ENCODE measurements around the gene RGL3. TPM values are rescaled to one million over a fixed set of nuclear protein-coding genes. Genes with fewer than 3 reads are reported as not detected.
A peak's percentile ranks its signal among the peaks of the same experiment; 100 is the strongest.
"Not testable (repeated sequence)": the region's sequence is repeated elsewhere in the genome, so short reads cannot be mapped to it uniquely, and the experiment has no call there.

The RGL3 gene
- total RNA-seq, 1 donor from 2014 or later, result 0.72 TPM

DNA sequence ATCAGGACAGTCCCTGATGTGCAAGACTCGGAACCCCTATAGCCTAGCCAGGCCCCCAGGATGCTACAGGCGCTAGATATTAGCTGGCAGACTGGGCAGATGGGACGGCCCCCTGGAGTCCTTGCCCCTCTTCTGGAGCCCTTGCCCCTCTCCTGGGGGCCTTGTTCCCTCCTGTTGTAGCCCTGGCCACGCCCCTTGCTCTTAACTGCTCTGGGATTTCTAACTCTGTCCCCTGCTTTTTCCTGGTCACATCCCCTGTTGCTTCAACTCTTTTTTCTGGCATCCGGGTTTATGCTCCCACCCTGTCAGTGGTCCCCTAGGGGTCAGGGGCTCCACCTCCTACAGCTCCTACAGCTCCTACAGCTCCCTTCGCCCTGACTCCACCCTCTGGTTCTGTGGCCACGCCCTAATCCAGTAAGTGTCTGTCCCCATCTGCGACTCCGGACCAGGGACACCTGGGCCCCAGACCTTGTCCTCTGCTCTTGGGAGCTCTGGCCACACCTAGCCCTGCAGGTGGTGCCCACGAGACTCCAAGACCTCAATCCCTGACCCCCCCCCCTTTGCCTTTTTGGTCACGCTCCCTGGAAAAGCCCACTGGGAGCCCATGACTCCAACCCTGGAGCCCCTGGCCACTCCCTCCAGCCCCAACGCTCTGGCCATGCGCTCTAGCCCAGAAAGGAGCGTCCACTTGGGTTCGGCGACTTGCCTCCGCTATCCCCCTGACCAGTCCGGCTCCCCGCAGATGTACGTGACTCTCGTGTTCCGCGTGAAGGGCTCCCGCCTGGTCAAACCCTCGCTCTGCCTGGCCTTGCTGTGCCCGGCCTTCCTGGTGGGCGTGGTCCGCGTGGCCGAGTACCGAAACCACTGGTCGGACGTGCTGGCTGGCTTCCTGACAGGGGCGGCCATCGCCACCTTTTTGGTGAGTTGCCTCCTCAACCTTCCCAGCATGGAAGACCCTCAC is 57.1 kb downstream of the RGL3 start:
- DNase-seq (ENCODE audit: low read depth), result no peak

DNA sequence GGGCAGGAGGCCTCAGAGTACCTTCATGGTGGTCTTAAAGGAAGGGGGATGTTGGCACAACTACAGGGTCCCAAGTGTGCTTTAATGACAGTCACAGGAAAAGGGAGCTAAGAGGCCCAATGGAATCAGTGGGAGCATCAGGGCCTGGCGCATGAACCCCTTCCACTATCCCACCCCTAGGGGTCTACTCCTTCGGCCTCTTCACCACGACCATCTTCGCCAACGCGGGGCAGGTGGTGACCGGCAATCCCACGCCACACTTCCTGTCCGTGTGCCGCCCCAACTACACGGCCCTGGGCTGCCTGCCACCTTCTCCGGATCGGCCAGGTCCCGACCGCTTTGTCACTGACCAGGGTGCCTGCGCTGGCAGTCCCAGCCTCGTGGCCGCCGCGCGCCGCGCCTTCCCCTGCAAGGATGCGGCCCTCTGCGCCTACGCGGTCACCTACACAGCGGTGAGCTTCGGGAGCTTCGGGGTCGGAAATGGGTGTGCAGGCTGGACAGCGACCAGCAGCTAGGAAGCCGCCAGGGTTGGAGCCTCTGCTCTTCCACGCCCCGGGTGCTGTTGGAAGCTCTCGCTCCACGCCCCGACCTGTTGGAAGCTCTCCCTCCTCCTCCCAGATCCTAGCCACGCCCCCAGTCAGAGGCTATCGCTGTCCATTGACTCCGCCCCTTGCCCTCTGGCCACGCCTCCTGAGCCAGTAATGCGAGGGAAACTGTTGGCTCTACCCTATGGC is 57.9 kb downstream of the RGL3 start:
- DNase-seq (ENCODE audit: low read depth), result no peak

DNA sequence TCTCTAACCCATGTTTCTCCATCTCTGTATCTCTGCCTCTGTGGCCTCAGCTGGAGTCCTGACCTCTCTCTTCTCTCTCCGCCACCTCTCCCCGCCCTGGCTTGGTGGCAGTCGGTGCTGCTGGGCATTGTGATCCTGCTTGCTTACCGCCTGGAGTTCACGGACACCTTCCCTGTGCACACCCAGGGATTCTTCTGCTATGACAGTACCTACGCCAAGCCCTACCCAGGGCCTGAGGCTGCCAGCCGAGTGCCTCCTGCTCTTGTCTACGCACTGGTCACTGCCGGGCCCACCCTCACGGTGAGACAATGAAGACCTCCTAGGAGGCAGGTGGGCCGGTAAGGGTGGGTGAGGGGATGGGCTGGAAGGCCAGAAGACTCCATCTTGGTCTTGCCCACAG is 59.7 kb downstream of the RGL3 start:
- no peak for DNase-seq (ENCODE audit: low read depth)

DNA sequence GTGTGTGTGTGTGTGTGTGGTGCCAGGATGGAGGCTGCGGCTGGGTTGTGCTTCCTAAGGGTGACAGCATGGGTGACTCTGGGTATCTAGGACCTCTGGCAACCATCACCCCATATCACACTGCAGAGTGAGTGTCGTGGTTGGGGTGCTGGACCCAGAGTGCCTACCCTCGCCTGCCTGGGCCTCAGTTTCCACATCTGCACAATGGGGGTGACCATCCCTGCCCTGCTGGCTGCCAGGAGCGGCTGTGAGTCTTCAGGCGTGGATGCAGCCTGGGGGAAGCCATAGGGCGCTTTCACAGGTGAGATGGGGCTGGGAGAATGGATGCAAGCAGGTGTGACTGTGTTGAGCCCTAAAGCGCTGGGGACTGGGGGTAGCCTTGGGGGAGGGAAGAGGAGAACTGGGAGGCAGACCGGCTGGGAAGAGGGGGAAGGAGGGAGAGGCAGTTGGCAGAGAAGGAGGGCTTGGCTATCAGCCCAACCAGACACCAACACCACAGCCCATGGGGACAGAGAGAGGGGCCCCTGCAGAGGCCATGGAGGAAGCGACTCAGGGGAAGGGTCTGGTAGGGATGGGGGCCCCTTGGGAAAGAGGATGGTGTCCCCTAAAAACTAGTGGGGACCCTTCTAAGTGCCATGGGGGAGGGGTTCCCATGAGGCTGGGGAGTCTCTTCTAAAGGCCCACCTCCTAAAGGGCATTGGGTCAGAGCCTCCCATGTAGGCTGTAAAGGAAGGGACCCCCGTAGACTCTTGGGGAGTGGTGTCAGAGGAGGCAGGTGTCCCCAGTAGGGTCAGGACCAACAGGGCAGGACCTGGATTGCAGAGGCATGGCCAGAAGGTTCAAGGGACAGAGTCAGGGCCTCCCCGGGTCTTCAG is 62.2 kb downstream of the RGL3 start:
- DNase-seq (ENCODE audit: low read depth), result no peak

DNA sequence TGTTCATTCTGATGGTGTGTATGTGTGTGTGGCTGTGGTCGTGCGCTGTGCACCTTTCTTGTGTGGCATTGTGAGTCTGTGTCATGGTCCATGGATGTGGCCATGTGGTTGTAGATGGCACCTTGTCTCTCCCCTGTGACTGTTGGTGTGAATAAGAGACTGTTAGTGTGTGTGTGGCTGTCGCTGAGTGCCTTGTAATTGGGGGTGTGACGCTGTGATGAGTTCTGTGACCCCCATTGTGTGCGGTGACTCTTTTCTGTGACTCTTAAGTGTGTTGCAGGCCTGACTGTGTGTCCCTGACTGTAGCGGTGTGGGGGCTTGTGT is 63.1 kb downstream of the RGL3 start:
- no peak for DNase-seq (ENCODE audit: low read depth)

DNA sequence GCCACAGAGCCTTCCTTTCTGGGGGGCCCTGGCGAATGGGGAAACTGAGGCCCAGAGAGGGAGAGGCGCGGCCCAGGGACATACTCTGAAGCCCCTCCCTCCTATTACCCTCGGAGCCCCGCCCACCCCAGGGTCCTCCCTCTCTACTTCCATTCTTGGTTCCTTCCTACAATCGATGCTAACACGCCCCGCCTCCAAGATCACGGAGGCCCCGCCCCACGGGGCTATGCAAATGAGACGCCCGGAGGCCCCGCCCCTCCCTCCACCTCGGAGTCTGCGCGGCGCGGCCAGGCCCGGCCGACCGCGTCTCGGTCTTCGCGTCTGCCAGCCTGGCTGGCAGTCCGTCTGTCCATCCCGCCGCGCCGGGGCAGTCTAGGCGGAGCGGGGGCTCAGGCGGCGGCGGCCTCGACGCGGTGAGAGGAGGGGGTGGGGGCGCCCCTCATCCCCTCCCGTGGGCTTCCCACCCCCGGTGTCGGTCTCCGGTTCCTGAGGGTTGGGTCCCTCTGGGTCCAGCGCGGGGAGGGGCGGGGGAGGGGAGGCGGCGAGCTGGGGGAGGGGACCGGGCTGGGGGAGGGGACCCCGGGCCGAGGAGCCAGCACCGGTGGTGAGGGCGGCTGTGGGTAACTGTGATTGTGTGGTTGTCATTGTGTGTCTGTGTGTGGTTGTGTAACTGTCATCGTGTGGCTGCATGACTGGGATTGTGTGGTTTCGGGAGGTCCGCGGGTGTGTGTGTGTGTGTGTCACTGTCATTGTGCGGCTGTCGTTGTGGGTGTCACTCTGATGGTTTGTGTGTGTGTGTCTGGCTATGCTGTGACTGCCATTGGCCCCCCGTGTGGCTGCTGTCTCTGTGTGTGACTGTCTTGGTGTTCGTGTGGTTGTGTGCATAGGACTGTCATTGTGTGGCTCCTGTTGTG is 63.7 kb downstream of the RGL3 start, which contains the start of gene PLPPR2:
Gene PLPPR2, plus strand, starts transcription at position 273 of the 914 bp plus-strand sequence. CDS start 2,242 bp downstream, outside the sequence.
- peak; percentile 92 for DNase-seq (ENCODE audit: low read depth)

DNA sequence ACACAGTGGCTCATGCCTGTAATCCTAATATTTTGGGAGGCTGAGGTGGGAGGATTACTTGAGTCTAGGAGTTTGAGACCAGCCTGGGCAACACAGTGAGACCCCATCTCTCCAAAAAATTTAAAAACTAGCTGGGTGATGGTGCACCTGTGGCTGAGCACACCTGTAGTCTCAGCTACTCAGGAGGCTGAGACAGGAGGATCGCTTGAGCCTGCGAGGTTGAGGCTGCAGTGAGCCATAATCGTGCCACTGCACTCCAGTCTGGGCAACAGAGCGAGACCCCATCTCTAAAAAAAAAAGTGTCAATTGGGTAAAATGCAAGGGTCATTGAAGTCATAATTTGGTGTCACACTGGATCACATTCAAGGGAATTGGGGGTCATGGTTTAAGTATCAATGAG is 65.0 kb downstream of the RGL3 start:
- not testable (repeated sequence) for DNase-seq (ENCODE audit: low read depth)

DNA sequence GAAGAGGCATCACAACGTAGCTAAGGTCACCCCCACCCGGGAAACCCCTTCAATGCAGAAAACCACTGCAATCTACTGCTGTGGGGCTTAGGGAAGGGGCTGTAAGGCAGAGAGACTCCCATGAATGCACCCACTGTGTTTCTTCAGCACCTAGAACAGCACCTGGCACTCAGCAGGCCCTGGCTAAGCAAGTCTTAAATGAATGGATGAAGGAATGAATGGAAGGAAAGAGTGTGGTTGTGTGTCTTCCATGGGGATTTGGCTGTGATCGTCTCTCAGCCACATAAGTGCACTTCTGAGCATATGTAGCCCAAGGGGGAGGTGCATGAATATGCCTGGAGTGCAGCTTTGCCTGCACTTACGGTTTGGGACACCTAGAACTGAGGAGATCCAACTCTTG is 69.9 kb downstream of the RGL3 start:
- DNase-seq (ENCODE audit: low read depth), result no peak

DNA sequence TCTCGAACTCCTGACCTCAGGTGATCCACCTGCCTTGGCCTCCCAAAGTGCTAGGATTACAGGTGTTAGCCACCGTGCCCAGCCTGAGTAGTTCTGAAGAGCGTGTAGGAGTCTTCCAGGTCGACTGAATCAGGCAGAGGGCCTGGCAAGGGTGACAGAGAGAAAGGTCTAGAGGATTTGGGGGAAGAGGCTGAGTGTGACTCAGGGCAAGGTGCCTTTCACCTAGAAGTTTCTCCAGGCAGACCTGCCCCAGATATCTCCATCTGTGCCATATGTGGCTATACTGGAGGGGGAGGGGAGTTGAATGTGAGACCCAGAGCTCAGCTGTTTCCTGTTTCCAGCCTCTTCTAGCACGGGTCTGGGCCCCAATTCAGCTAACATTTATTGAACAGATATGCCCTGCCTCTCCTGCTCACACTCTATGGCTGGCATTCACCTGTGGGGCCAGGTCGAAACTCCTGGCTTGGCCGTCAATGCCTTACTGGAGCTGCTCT is 71.5 kb downstream of the RGL3 start:
- DNase-seq (ENCODE audit: low read depth), result no peak

DNA sequence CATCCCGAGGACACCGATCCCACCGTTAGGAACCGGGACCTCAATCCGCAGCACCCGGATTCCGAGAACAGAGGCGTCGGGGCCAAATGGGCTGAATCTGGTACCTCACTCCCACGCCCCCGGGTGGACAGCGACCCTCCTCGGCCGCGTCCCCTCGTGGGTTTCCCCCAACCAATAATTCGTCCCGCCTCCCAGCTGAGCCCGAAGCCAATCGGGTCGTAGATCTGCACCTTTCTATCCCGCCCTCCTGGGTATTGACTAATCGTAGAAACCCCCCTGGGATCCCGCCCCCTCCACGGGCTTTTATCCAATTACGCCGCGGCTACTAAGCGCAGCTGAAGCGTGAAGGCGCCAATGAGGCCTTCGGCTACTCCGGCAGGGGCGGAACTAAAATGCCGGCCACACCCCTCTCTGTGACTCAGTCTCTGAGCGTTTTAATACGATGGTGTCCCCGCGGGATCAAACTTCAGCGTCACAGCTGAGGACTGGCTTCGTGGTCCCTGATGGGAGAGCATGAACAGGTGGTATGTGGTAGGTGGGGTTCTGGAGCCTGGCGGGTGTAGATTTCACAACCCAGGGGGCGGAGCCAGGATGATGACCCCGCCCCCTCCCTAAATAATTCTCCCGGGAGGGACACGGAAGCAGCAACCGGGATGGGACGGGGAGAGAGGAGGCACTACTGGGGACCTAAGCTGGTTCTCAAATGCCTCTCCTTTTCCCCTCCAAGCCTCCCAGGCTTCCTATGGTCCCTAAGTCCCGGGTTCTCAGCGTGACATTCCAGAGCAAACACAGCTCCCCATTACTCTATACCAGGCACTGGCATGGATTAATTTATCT is 72.8 kb downstream of the RGL3 start, which contains the start of the genes CCDC159 and TMEM205:
Gene CCDC159, plus strand, starts transcription at position 416 of the 837 bp plus-strand sequence. Its CDS starts 88 bp downstream, at position 504.
Gene TMEM205, minus strand, starts transcription at position 165 of the 837 bp plus-strand sequence. CDS start 649 bp downstream, outside the sequence.
- peak; percentile 100 for DNase-seq (ENCODE audit: low read depth)

DNA sequence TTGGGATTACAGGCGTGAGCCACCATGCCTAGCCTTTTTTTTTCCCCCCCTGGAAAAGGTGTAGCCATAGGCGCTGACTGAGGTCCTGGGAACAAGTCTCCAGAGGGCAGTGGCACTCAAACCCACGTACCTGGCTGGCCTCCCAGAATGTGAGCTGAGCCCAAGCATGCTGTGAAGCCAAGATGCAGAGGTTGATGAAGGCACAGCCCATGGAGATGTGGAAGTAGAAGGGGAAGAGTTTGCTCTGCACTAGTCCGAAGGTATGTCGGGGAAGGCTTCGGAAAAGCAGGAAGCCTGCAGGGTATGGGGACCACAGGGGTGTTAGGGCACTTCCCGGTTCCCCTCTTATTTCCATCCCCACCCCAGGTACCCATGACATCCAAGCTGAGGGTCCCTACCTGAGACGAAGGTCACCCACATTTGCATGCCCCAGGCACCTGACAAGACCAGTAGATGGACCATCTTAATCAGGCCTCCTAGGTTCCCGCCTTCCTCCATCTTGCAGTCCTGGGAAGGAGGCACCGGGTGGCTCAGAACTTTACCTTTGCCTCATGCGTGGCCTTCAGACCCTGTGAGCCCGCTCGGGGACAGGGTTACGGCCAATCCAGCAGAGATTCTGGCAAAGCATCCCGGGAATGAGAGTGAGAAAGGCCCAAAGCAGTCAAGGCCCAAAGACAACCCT is 73.9 kb downstream of the RGL3 start:
- DNase-seq (ENCODE audit: low read depth), result peak; percentile 25

Other genes starting within 250 kb of the RGL3 start
- gene KANK2, start 221.8 kb downstream of the RGL3 start, total RNA-seq, result 317 and 438 TPM in 2 replicates
- gene ANGPTL8, start 179.7 kb downstream of the RGL3 start, total RNA-seq, result not detected in 2 replicates
- 10.1 and 12.7 TPM in 2 replicates for gene DOCK6, start 156.8 kb downstream of the RGL3 start, total RNA-seq
- gene TSPAN16, start 123.2 kb downstream of the RGL3 start, total RNA-seq, result not detected in 2 replicates
- 0.32 and 0.47 TPM in 2 replicates for gene RAB3D, start 79.7 kb downstream of the RGL3 start, total RNA-seq
- 256 and 374 TPM in 2 replicates for gene TMEM205, start 73.0 kb downstream of the RGL3 start, total RNA-seq
- gene CCDC159, start 72.8 kb downstream of the RGL3 start, total RNA-seq, result 3.5 and 4.4 TPM in 2 replicates
- 21.5 and 35.3 TPM in 2 replicates for gene PLPPR2, start 63.9 kb downstream of the RGL3 start, total RNA-seq
- 0.86 and 1.7 TPM in 2 replicates for gene SWSAP1, start 44.6 kb downstream of the RGL3 start, total RNA-seq
- 3.4 and 3.8 TPM in 2 replicates for gene EPOR, start 35.0 kb downstream of the RGL3 start, total RNA-seq
- gene ODAD3, start 15.8 kb upstream of the RGL3 start, total RNA-seq, result 0.10 and 0.32 TPM in 2 replicates
- gene PRKCSH, start 16.3 kb upstream of the RGL3 start, total RNA-seq, result 93.8 and 118 TPM in 2 replicates
- gene ELAVL3, start 61.7 kb upstream of the RGL3 start, total RNA-seq, result not detected in 2 replicates
- 5.0 and 5.9 TPM in 2 replicates for gene ZNF653, start 86.5 kb upstream of the RGL3 start, total RNA-seq
- 42.2 and 52.7 TPM in 2 replicates for gene ECSIT, start 109.8 kb upstream of the RGL3 start, total RNA-seq
- 2.0 and 6.3 TPM in 2 replicates for gene CNN1, start 119.5 kb upstream of the RGL3 start, total RNA-seq
- 15.0 and 23.9 TPM in 2 replicates for gene ELOF1, start 139.9 kb upstream of the RGL3 start, total RNA-seq
- gene ACP5, start 158.3 kb upstream of the RGL3 start, total RNA-seq, result 0.52 and 1.4 TPM in 2 replicates
- gene ZNF627, start 178.2 kb upstream of the RGL3 start, total RNA-seq, result 18.7 and 18.9 TPM in 2 replicates